Measurements from ENCODE around the gene LIN28A.
A peak's percentile ranks its signal among the peaks of the same experiment; 100 is the strongest.
"Not testable (repeated sequence)": the region's sequence is repeated elsewhere in the genome, so short reads cannot be mapped to it uniquely, and the experiment has no call there.

The LIN28A gene

GRCh38 chr1:26410706-26411623, at the start of gene LIN28A:
LIN28A (plus strand) TSS chr1:26410817; CDS start chr1:26410892, 75 bp downstream.
- no peak for DNase-seq

- no peak for DNase-seq
Measured at GRCh38 chr1:26361605-26362122, 49.0 kb upstream of the LIN28A start.

- no peak for DNase-seq
Measured at GRCh38 chr1:26362331-26362730, 48.3 kb upstream of the LIN28A start.

GRCh38 chr1:26363549-26364448, 46.8 kb upstream of the LIN28A start:
- DNase-seq, result peak; percentile 94

GRCh38 chr1:26364956-26365355, 45.7 kb upstream of the LIN28A start:
- no peak for DNase-seq

GRCh38 chr1:26367441-26367840, 43.2 kb upstream of the LIN28A start:
- no peak for DNase-seq

- no peak for DNase-seq
Measured at GRCh38 chr1:26368006-26368405, 42.6 kb upstream of the LIN28A start.

- no peak for DNase-seq
Measured at GRCh38 chr1:26368486-26368885, 42.1 kb upstream of the LIN28A start.

GRCh38 chr1:26370591-26371382, 39.8 kb upstream of the LIN28A start:
- DNase-seq, result peak; percentile 21

GRCh38 chr1:26372039-26372438, 38.6 kb upstream of the LIN28A start:
- peak; percentile 35 for DNase-seq

- DNase-seq, result not testable (repeated sequence)
Measured at GRCh38 chr1:26372611-26373010, 38.0 kb upstream of the LIN28A start, which contains the start of gene ZNF683. ZNF683 (minus strand) TSS chr1:26372750; CDS start chr1:26368571, 4,179 bp downstream.

GRCh38 chr1:26373281-26373680, 37.3 kb upstream of the LIN28A start:
- peak; percentile 64 for DNase-seq

GRCh38 chr1:26373789-26374188, 36.8 kb upstream of the LIN28A start:
- no peak for DNase-seq

- not testable (repeated sequence) for DNase-seq
Measured at GRCh38 chr1:26374361-26374760, 36.3 kb upstream of the LIN28A start.

- DNase-seq, result no peak
Measured at GRCh38 chr1:26375081-26375480, 35.5 kb upstream of the LIN28A start.

GRCh38 chr1:26376050-26376449, 34.6 kb upstream of the LIN28A start:
- DNase-seq, result no peak

GRCh38 chr1:26378088-26378878, 32.3 kb upstream of the LIN28A start:
- DNase-seq, result peak; percentile 85

- DNase-seq, result no peak
Measured at GRCh38 chr1:26378879-26379251, 31.8 kb upstream of the LIN28A start.

GRCh38 chr1:26384076-26384475, 26.5 kb upstream of the LIN28A start:
- DNase-seq, result no peak

- DNase-seq, result not testable (repeated sequence)
Measured at GRCh38 chr1:26385063-26385462, 25.6 kb upstream of the LIN28A start.

GRCh38 chr1:26387447-26387846, 23.2 kb upstream of the LIN28A start:
- no peak for DNase-seq

Data from CD4-positive, alpha-beta T cell treated with Interleukin-6 for 4 hours (primary cell).